ENCODE results near the gene ATP10A.
"Not testable (repeated sequence)": the region's sequence is repeated elsewhere in the genome, so short reads cannot be mapped to it uniquely, and the experiment has no call there.

The ATP10A gene

DNA sequence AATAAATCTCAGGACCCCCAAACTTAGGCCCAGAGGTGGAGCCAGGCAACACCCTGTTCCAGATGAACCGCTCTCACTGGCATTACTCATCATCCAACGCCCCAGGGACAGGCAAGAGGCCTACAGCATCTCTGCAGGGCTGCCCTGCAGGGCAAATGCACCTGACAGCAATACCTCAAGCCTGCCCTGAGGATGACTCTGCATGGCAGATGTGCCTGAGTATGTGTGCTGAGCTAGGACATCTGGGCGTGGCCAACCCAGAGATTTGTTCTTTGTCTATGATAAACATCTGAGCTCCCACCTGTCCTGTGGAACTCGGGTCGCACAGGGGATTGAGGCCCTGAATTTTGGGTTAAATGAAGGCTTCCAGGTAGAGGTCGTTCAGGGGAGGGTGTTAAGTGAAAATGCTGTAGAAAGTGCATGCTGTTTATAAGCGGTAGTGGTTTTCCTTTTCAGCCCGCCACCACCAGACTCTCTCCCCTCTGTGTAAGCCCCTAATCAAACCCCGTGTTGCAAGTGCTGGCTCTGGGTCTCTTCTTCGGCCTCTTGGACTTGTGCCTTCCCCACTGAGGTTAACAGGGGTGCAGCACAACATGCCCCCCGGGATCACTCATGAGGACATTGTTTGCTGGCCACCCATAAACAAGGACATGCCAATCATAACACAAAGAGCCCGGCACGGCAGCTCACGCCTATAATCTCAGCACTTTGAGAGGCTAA, 92.3 kb downstream of the ATP10A start:
- DNase-seq, result no peak

DNA sequence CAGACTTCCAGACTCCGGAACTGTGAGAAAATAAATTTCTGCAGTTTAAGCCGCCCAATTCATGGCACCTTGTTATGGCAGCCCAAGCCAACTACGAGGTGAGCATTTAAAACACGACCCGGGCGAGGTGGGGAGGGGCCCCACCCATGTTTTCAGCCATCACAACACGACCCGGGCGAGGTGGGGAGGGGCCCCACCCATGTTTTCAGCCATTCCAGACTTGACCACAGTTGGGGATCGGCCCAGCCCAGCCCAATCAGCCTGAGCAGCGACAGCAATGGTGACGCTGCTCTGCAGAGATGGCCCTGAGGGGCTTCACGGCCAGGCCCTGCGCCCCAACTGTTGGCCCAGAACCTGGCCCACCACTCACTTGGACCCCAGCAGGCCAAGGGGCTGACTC, 93.1 kb downstream of the ATP10A start:
- no peak for DNase-seq

GRCh38 chr15:25768271-25768670, 94.9 kb downstream of the ATP10A start:
- no peak for DNase-seq

GRCh38 chr15:25767356-25768151, 95.6 kb downstream of the ATP10A start:
- DNase-seq, result no peak

- DNase-seq, result no peak
These were observed 96.7 kb downstream of the ATP10A start for GRCh38 chr15:25766417-25766816.

GRCh38 chr15:25764980-25765735, 98.0 kb downstream of the ATP10A start:
- no peak for DNase-seq

GRCh38 chr15:25763954-25764353, 99.2 kb downstream of the ATP10A start:
- DNase-seq, result no peak

GRCh38 chr15:25763331-25763751, 99.8 kb downstream of the ATP10A start:
- DNase-seq, result no peak

GRCh38 chr15:25761971-25762662, 101.0 kb downstream of the ATP10A start:
- no peak for DNase-seq

- no peak for DNase-seq
These were observed 103.7 kb downstream of the ATP10A start for GRCh38 chr15:25759421-25759820.

- not testable (repeated sequence) for DNase-seq
These were observed 104.5 kb downstream of the ATP10A start for GRCh38 chr15:25758612-25759011.

GRCh38 chr15:25743548-25744275, 119.4 kb downstream of the ATP10A start:
- DNase-seq, result no peak

GRCh38 chr15:25742776-25743547, 120.2 kb downstream of the ATP10A start:
- no peak for DNase-seq

DNA sequence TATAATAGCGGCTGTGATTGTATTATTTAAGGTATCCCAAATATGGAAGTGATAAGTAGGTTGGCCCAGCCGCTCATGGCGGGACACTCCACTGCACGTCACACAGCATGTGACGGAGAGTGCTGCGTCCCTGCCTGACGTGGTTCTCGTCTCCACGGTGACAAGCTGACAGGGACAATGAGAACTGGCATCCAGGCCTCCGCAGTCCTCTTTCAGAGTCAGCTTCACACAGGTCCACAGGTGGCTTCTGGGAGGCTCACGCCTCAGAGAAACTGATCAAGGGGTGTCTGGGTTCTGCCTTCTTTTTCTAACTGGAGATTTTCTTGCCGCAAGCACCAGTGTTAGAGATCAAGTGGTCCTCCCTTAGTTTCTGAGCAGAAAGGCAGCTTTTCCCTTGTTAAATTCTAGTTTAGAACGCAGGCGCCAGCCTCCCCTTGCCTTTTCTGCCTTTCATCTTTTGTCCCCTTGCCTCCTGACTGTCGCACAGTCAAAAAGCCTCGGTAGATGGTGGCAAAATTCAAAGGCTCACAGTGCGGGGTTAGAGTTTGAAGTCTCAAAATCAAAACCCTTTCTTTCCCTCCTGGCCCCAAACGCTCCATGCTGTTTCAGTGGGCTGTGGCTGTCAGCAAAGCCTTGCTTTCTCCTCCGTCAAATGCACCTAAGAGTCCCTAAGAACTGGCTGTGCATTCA, 120.9 kb downstream of the ATP10A start:
- DNase-seq, result no peak

DNA sequence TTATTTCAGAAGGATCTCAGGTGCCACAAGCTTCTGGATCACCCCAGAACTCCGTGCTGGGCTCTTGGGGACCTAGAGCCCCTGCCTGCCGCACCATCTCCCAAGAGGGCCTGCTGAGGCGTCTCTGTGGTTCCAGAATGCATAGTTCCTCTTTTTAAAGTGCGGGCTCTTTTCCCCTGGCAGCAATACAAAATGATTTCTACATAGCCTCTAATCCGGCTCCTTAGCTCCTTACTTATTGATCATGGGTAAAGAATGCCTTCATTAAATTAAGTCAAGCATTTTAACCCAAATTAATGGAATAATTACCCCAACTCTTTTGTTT, 121.9 kb downstream of the ATP10A start:
- DNase-seq, result no peak

- DNase-seq, result no peak
These were observed 122.5 kb downstream of the ATP10A start for GRCh38 chr15:25740383-25741255.

- DNase-seq, result no peak
These were observed 123.4 kb downstream of the ATP10A start for GRCh38 chr15:25739687-25740121.

DNA sequence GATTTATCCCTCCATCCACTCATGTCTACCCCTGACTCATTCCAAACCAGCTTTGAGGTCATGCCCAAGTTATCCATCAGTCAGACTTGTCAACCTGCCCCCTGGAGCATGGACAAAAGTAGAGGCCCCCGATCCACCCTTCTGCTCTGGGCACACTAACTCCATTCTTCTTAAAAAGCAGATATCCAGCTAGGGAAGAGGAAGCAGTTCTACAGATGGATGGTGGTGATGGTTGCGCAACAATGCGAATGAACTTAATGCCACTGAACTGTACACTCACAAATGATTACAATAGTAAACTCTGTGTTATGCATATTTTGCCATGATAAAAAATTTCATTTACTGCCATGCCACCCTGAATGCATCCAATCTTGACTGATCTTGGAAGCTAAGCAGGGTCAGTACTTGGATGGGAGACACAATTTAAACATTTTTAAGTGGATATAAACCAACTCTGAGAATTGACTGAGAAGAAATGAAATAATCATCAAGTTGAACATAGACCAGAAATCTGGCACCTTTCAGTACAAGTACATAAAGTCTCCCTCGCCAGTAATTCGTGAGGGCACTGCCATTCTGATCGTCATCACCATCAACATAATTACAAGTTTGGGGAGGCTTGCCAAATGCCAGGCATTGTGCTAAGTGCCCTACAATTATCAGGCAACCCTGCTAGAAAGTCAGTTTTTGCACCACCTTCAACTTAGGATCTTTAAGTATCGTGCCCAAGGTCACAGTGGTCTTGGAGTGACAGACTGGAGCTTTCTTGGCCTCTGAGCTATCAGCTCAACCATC, 124.8 kb downstream of the ATP10A start:
- DNase-seq, result no peak

- no peak for DNase-seq
These were observed 125.9 kb downstream of the ATP10A start for GRCh38 chr15:25737218-25737643.
